Activated CD4-positive, CD25-positive, alpha-beta regulatory T cell treated with anti-CD3 and anti-CD28 coated beads, Interleukin-2, amount 50 U/mL, for 16 hours (primary cell): ENCODE results near the gene PRDM13.
"Not testable (repeated sequence)": the region's sequence is repeated elsewhere in the genome, so short reads cannot be mapped to it uniquely, and the experiment has no call there.

Source experiments
- DNase-seq: peaks from one replicate; pipeline ENCODE4 v3.0.0-alpha.2; 2020; ENCODE audit warnings: low read depth, low spot score

PRDM13 gene

GRCh38 chr6:99606656-99607415 is at the start of gene PRDM13:
Gene PRDM13 (plus strand): TSS chr6:99606833. CDS start chr6:99607035, 202 bp downstream.
- DNase-seq = no peak

GRCh38 chr6:99559057-99559456 is 47.6 kb upstream of the PRDM13 start:
- DNase-seq = no peak

- no peak for DNase-seq
Measured at GRCh38 chr6:99560668-99561067, 46.0 kb upstream of the PRDM13 start.

- no peak for DNase-seq
Measured at GRCh38 chr6:99563056-99563723, 43.4 kb upstream of the PRDM13 start.

GRCh38 chr6:99568103-99568933 is 38.3 kb upstream of the PRDM13 start, which contains the start of gene CCNC:
Gene CCNC (minus strand): TSS chr6:99568660. CDS start chr6:99568527, 133 bp downstream.
- DNase-seq = peak; percentile 80

- no peak for DNase-seq
Measured at GRCh38 chr6:99573980-99574617, 32.5 kb upstream of the PRDM13 start.

- DNase-seq = no peak
Measured at GRCh38 chr6:99575544-99576227, 30.9 kb upstream of the PRDM13 start.

- DNase-seq = no peak
Measured at GRCh38 chr6:99579781-99580180, 26.9 kb upstream of the PRDM13 start.

- no peak for DNase-seq
Measured at GRCh38 chr6:99587792-99588191, 18.8 kb upstream of the PRDM13 start.

- no peak for DNase-seq
Measured at GRCh38 chr6:99588618-99589289, 17.9 kb upstream of the PRDM13 start.

- no peak for DNase-seq
Measured at GRCh38 chr6:99589290-99589672, 17.4 kb upstream of the PRDM13 start.

- no peak for DNase-seq
Measured at GRCh38 chr6:99589907-99590493, 16.6 kb upstream of the PRDM13 start.

GRCh38 chr6:99590728-99591672 is 15.6 kb upstream of the PRDM13 start:
- DNase-seq = no peak

GRCh38 chr6:99591673-99592364 is 14.8 kb upstream of the PRDM13 start:
- DNase-seq = no peak

GRCh38 chr6:99592900-99593299 is 13.7 kb upstream of the PRDM13 start:
- no peak for DNase-seq

GRCh38 chr6:99594696-99595095 is 11.9 kb upstream of the PRDM13 start:
- not testable (repeated sequence) for DNase-seq

GRCh38 chr6:99602520-99603420 is 3.9 kb upstream of the PRDM13 start:
- no peak for DNase-seq
